HG02763 (cell line): ENCODE data around the gene MAP3K8.
"Not testable (repeated sequence)": the region's sequence is repeated elsewhere in the genome, so short reads cannot be mapped to it uniquely, and the experiment has no call there.

ENCODE experiments used
- ATAC-seq: cut with Tn5 transposase; IDR thresholded peaks from one replicate; pipeline ENCODE4 v1.9.1; 2021; ENCODE audit warnings: mild to moderate bottlenecking, moderate library complexity; ENCODE audit not compliant: unreplicated experiment

The MAP3K8 gene

GRCh38 chr10:30443049-30443448 is 9.1 kb downstream of the MAP3K8 start:
- ATAC-seq, result no peak

GRCh38 chr10:30445711-30446110 is 11.7 kb downstream of the MAP3K8 start:
- ATAC-seq, result no peak

GRCh38 chr10:30447125-30447799 is 13.3 kb downstream of the MAP3K8 start:
- ATAC-seq, result no peak

GRCh38 chr10:30448092-30448491 is 14.1 kb downstream of the MAP3K8 start:
- no peak for ATAC-seq

- no peak for ATAC-seq
Measured at GRCh38 chr10:30453764-30454527, 20.0 kb downstream of the MAP3K8 start.

- ATAC-seq, result no peak
Measured at GRCh38 chr10:30454744-30455510, 20.9 kb downstream of the MAP3K8 start.

- ATAC-seq, result peak; percentile 48
Measured at GRCh38 chr10:30455816-30456215, 21.8 kb downstream of the MAP3K8 start.

GRCh38 chr10:30456266-30456665 is 22.3 kb downstream of the MAP3K8 start:
- peak; percentile 71 for ATAC-seq

GRCh38 chr10:30459283-30459682 is 25.3 kb downstream of the MAP3K8 start:
- ATAC-seq, result no peak

- ATAC-seq, result no peak
Measured at GRCh38 chr10:30460121-30460520, 26.1 kb downstream of the MAP3K8 start.

GRCh38 chr10:30462513-30462912 is 28.5 kb downstream of the MAP3K8 start:
- no peak for ATAC-seq

- ATAC-seq, result no peak
Measured at GRCh38 chr10:30463944-30464451, 30.0 kb downstream of the MAP3K8 start.

- ATAC-seq, result no peak
Measured at GRCh38 chr10:30464675-30465074, 30.7 kb downstream of the MAP3K8 start.

- no peak for ATAC-seq
Measured at GRCh38 chr10:30466445-30466844, 32.5 kb downstream of the MAP3K8 start.

GRCh38 chr10:30467651-30468338 is 33.8 kb downstream of the MAP3K8 start:
- no peak for ATAC-seq

- ATAC-seq, result no peak
Measured at GRCh38 chr10:30472414-30473155, 38.6 kb downstream of the MAP3K8 start.

- ATAC-seq, result not testable (repeated sequence)
Measured at GRCh38 chr10:30475515-30475914, 41.5 kb downstream of the MAP3K8 start.

- ATAC-seq, result no peak
Measured at GRCh38 chr10:30476511-30477155, 42.6 kb downstream of the MAP3K8 start.

GRCh38 chr10:30479513-30479912 is 45.5 kb downstream of the MAP3K8 start:
- not testable (repeated sequence) for ATAC-seq

GRCh38 chr10:30481603-30482002 is 47.6 kb downstream of the MAP3K8 start:
- ATAC-seq, result no peak
